CD4-positive, alpha-beta T cell (primary cell): ENCODE results near the gene RSU1. TPM values are rescaled to one million over a fixed set of nuclear protein-coding genes. Genes with fewer than 3 reads are reported as not detected.

ENCODE experiments used
- ATAC-seq: fragments of 200-7000 bp; cut with Tn5 transposase; one replicate; pipeline ENCODE4 v1.10.0; 2022; ENCODE audit warnings: mild to moderate bottlenecking; ENCODE audit not compliant: poor library complexity
- CTCF ChIA-PET: fragments of 350-600 bp; sonication (Branson Sonifier 250); formaldehyde crosslinking; loops from one replicate; lab custom pipeline; 2021; ENCODE audit warnings: antibody characterized with exemption, inconsistent platforms; lab: Charles Lee
- POLR2A ChIA-PET: fragments of 350-600 bp; sonication (Branson Sonifier 250); formaldehyde crosslinking; loops from one replicate; lab custom pipeline; 2021; ENCODE audit warnings: antibody characterized with exemption, inconsistent platforms; lab: Charles Lee
- DNase-seq, 14 experiments: peaks; one replicate each; pipeline ENCODE4 v3.0.0-alpha.2; 2013 to 2020; ENCODE audit warnings: mixed read lengths in 2 of 14
- H3K27ac ChIP-seq, 2 donors: one replicate each; pipeline versions ENCODE4 v1.5.1 to v1.7.0; 2013; ENCODE audit warnings: low read length in 2 of 2, low read depth in 1 of 2, mild to moderate bottlenecking in 1 of 2
- H3K27me3 ChIP-seq, 2 experiments: 1 replicate in 1 of 2; 2 replicates in 1 of 2; pipeline versions ENCODE4 v1.6.1 to v1.7.0; 2013; ENCODE audit warnings: low read length in 2 of 2, control low read depth in 1 of 2, mild to moderate bottlenecking in 1 of 2, moderate library complexity in 1 of 2; ENCODE audit not compliant: insufficient read depth in 2 of 2, control insufficient read depth in 1 of 2
- H3K36me3 ChIP-seq: one replicate; pipeline ENCODE4 v1.6.1; 2013; ENCODE audit warnings: low read length, control low read depth; ENCODE audit not compliant: insufficient read depth
- H3K4me1 ChIP-seq: one replicate; pipeline ENCODE4 v1.6.1; 2013; ENCODE audit warnings: low read length, control low read depth; ENCODE audit not compliant: insufficient read depth
- H3K4me3 ChIP-seq: one replicate; pipeline ENCODE4 v1.5.1; 2013; ENCODE audit warnings: mild to moderate bottlenecking, low read length, moderate library complexity
- H3K9me3 ChIP-seq, 2 experiments: 1 replicate in 1 of 2; 2 replicates in 1 of 2; pipeline versions ENCODE4 v1.6.1 to v1.7.0; 2013; ENCODE audit warnings: low read length in 2 of 2, mild to moderate bottlenecking in 2 of 2, control low read depth in 1 of 2, moderate library complexity in 1 of 2; ENCODE audit not compliant: control insufficient read depth in 1 of 2, insufficient read depth in 1 of 2
- H3K27ac Mint-ChIP-seq: one replicate; pipeline ENCODE4 v1.8.0; 2020; ENCODE audit warnings: mixed read lengths
- H3K27me3 Mint-ChIP-seq: one replicate; pipeline ENCODE4 v1.8.0; 2021; ENCODE audit warnings: mixed read lengths
- H3K36me3 Mint-ChIP-seq: one replicate; pipeline ENCODE4 v1.8.0; 2021; ENCODE audit warnings: low read depth, mixed read lengths
- H3K4me1 Mint-ChIP-seq: one replicate; pipeline ENCODE4 v1.8.0; 2021; ENCODE audit warnings: low read depth, mixed read lengths
- H3K4me3 Mint-ChIP-seq: one replicate; pipeline ENCODE4 v1.8.0; 2020; ENCODE audit warnings: mild to moderate bottlenecking, mixed read lengths
- H3K9me3 Mint-ChIP-seq: one replicate; pipeline ENCODE4 v1.8.0; 2020; ENCODE audit warnings: mixed read lengths
- intact Hi-C, 2 experiments: fragments of 100-400 bp; cut with DNase I in 1 of 2; cut with micrococcal nuclease in 1 of 2; formaldehyde crosslinking; loops; one replicate each; pipeline versions ENCODE4 v1.15.1 to v1.9.0; 2023 to 2025; cut with DNase I, micrococcal nuclease
- total RNA-seq, 174 experiments: library from RNA in 2 of 174; stranded (reverse) in 2 of 174; gene quantifications; one replicate each; pipeline ENCODE4 v1.2.3 and lab custom pipeline; 2021 to 2026
- TF ChIP-seq, protein P1 (sequence below): fragments of 200-600 bp; IDR thresholded peaks from one replicate; pipeline ENCODE4 v1.8.0; 2022; ENCODE audit warnings: antibody characterized with exemption, mild to moderate bottlenecking

The RSU1 gene
- total RNA-seq, 2 experiments from 2014 or later = 26.2 to 28.8 TPM

DNA sequence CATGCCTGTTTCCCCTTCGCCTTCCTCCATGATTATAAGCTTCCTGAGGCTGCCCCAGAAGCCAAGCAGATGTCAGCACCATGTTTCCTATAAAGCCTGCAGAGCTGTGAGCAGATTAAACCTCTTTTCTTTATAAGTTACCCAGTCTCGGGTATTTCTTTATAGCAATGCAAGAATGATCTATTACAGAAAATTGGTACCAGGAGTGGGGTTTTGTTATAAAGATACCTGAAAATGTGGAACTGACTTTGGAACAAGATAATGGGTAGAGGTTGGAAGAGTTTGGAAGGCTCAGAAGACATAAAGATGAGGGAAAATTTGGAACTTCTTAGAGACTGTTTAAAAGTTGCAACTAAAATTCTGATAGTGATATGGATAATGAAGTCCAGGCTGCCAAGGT is 4.8 kb upstream of the RSU1 start:
- Histone ChIP-seq H3K4me3 (no peak overlapping the region), H3K36me3 (no peaks in the 10 kb centered on the region), H3K9me3 (peaks cover 8 to 16% of the 10 kb centered on the region in 2 experiments), H3K4me1 (peaks cover 5% of the 10 kb centered on the region), H3K27ac (no peak overlapping the region), H3K27me3 (no peaks in the 10 kb centered on the region)
- H3K4me3 Mint-ChIP-seq = no peak overlapping the region
- DNase-seq (no peak), ATAC-seq (no peak)
- no peak overlapping the region for H3K27ac Mint-ChIP-seq
- intact Hi-C loops = loop anchor here in 1 of 2 experiments (10.0 kb wide), 1 partner anchor 923 kb away; no protein-coding TSS in a partner anchor
- peaks cover 4% of the 10 kb centered on the region for H3K9me3 Mint-ChIP-seq
- POLR2A ChIA-PET = interaction anchor here (1.8 kb wide), 1 partner anchor 408 kb away, joined by 7 read pairs; no protein-coding TSS in a partner anchor
- CTCF ChIA-PET = no interaction called here
- TF ChIP-seq, protein P1, sequence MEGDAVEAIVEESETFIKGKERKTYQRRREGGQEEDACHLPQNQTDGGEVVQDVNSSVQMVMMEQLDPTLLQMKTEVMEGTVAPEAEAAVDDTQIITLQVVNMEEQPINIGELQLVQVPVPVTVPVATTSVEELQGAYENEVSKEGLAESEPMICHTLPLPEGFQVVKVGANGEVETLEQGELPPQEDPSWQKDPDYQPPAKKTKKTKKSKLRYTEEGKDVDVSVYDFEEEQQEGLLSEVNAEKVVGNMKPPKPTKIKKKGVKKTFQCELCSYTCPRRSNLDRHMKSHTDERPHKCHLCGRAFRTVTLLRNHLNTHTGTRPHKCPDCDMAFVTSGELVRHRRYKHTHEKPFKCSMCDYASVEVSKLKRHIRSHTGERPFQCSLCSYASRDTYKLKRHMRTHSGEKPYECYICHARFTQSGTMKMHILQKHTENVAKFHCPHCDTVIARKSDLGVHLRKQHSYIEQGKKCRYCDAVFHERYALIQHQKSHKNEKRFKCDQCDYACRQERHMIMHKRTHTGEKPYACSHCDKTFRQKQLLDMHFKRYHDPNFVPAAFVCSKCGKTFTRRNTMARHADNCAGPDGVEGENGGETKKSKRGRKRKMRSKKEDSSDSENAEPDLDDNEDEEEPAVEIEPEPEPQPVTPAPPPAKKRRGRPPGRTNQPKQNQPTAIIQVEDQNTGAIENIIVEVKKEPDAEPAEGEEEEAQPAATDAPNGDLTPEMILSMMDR = no peak
- H3K27me3 Mint-ChIP-seq = no peaks in the 10 kb centered on the region
- H3K4me1 Mint-ChIP-seq = peaks cover 14% of the 10 kb centered on the region
- H3K36me3 Mint-ChIP-seq = peaks cover 36% of the 10 kb centered on the region

DNA sequence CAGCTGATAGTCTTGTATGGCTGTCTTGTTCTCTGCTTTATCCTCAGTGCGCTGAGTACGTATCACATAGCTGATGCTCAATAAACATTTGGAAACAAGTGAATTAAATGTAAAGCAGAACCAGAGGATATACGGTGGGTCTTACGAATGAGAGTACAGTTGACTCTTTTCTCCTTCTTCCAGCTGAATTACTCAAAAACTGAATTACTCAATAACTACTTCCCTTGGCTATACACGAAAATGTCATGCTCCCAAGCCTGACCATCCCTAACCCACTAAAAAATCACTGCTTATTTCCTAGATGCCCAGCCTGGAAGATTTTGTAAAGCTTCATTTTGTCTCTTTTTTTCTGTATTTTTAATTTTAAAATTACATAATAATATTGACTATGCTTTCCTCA is 3.2 kb upstream of the RSU1 start:
- H3K27me3 ChIP-seq = no peaks in the 10 kb centered on the region
- CTCF ChIA-PET = no interaction called here
- intact Hi-C loops = loop anchor here in 1 of 2 experiments (10.0 kb wide), 1 partner anchor 924 kb away; no protein-coding TSS in a partner anchor
- no peak overlapping the region for H3K27ac ChIP-seq
- H3K27me3 Mint-ChIP-seq = no peaks in the 10 kb centered on the region
- ATAC-seq (no peak), DNase-seq (no peak)
- H3K4me1 Mint-ChIP-seq = peaks cover 30% of the 10 kb centered on the region
- TF ChIP-seq, protein P1 = no peak
- no peak overlapping the region for H3K4me3 ChIP-seq
- no peak overlapping the region for H3K27ac Mint-ChIP-seq
- POLR2A ChIA-PET = no interaction called here
- H3K4me3 Mint-ChIP-seq = peak overlapping the region; percentile 23
- peaks cover 40% of the 10 kb centered on the region for H3K36me3 Mint-ChIP-seq
- peaks cover 4% of the 10 kb centered on the region for H3K9me3 Mint-ChIP-seq
- no peaks in the 10 kb centered on the region for H3K36me3 ChIP-seq
- H3K9me3 ChIP-seq = peaks cover 8 to 16% of the 10 kb centered on the region in 2 experiments
- peaks cover 21% of the 10 kb centered on the region for H3K4me1 ChIP-seq

DNA sequence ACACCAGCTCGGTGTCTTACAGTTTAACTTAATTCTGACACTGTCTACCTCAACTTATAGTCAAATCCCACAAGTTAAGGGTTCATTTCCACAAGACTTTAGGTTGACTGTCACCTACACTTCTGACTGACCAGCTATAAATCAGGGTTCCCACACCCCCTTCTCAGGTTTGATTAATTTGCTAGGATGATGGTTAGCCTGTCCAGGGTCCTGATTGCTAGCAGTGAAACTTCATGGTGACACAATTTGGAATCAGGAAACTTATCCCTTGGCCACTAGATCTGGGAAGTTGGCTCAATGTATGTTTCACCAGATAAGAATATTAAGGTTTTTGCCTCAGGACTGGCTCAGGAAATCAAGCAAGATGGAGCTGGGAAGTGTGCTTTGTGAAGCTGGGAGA is 2.8 kb upstream of the RSU1 start:
- TF ChIP-seq, protein P1 = no peak
- no peak overlapping the region for H3K27ac ChIP-seq
- H3K4me3 ChIP-seq = no peak overlapping the region
- ChIA-PET CTCF (no interaction called here), POLR2A (interaction anchor here (0.8 kb wide), 1 partner anchor 410 kb away, joined by 4 read pairs; no protein-coding TSS in a partner anchor)
- no peak for ATAC-seq
- intact Hi-C loops = loop anchor here in 1 of 2 experiments (10.0 kb wide), 1 partner anchor 925 kb away; no protein-coding TSS in a partner anchor
- no peaks in the 10 kb centered on the region for H3K36me3 ChIP-seq
- peaks cover 34% of the 10 kb centered on the region for H3K4me1 Mint-ChIP-seq
- H3K36me3 Mint-ChIP-seq = peaks cover 43% of the 10 kb centered on the region
- peak overlapping the region; percentile 23 for H3K4me3 Mint-ChIP-seq
- H3K4me1 ChIP-seq = peaks cover 25% of the 10 kb centered on the region
- H3K27me3 Mint-ChIP-seq = no peaks in the 10 kb centered on the region
- H3K27me3 ChIP-seq = no peaks in the 10 kb centered on the region
- H3K9me3 Mint-ChIP-seq = peaks cover 4% of the 10 kb centered on the region
- DNase-seq = no peak
- H3K9me3 ChIP-seq = peaks cover 8 to 16% of the 10 kb centered on the region in 2 experiments
- no peak overlapping the region for H3K27ac Mint-ChIP-seq
